Stimulated activated memory B cell treated with anti-CD40 and anti-IgM and Interleukin-4, amounts not matched to agents 10 μg/mL and 1 μg/mL and 100 μg/mL, for 72 hours (primary cell): ENCODE results near the gene RIC8A.
A peak's percentile ranks its signal among the peaks of the same experiment; 100 is the strongest.

ENCODE experiments used
- ATAC-seq: fragments of 150-1000 bp; cut with Tn5 transposase; 2 replicates; pipeline ENCODE4 v1.10.0; 2021
- H3K27ac Mint-ChIP-seq: one replicate; pipeline ENCODE4 v1.8.0; 2022; ENCODE audit warnings: mild to moderate bottlenecking, mixed read lengths
- H3K27me3 Mint-ChIP-seq: one replicate; pipeline ENCODE4 v1.8.0; 2022; ENCODE audit warnings: mixed read lengths
- H3K36me3 Mint-ChIP-seq: one replicate; pipeline ENCODE4 v1.8.0; 2022; ENCODE audit warnings: mixed read lengths
- H3K4me1 Mint-ChIP-seq: one replicate; pipeline ENCODE4 v1.8.0; 2022; ENCODE audit warnings: mixed read lengths
- H3K4me3 Mint-ChIP-seq: one replicate; pipeline ENCODE4 v1.8.0; 2022; ENCODE audit warnings: mild to moderate bottlenecking, moderate library complexity, mixed read lengths
- H3K9me3 Mint-ChIP-seq: one replicate; pipeline ENCODE4 v1.8.0; 2022; ENCODE audit warnings: mixed read lengths

RIC8A gene

GRCh38 chr11:200224-201003, 7.1 kb upstream of the RIC8A start:
- H3K36me3 Mint-ChIP-seq, result peaks cover 19% of the 10 kb centered on the region

GRCh38 chr11:201966-202365, 5.5 kb upstream of the RIC8A start:
- H3K27ac Mint-ChIP-seq, result no peak overlapping the region
- H3K36me3 Mint-ChIP-seq, result peaks cover 19% of the 10 kb centered on the region
- ATAC-seq, result no peak
- H3K4me3 Mint-ChIP-seq, result no peak overlapping the region
- no peaks in the 10 kb centered on the region for H3K27me3 Mint-ChIP-seq
- H3K9me3 Mint-ChIP-seq, result no peaks in the 10 kb centered on the region
- peaks cover 51% of the 10 kb centered on the region for H3K4me1 Mint-ChIP-seq

More at GRCh38 chr11:200224-201003, 7.1 kb upstream of the RIC8A start:
- no peak overlapping the region for H3K27ac Mint-ChIP-seq
- no peak overlapping the region for H3K4me3 Mint-ChIP-seq
- peaks cover 36% of the 10 kb centered on the region for H3K4me1 Mint-ChIP-seq
- no peak for ATAC-seq
- H3K27me3 Mint-ChIP-seq, result no peaks in the 10 kb centered on the region
- no peaks in the 10 kb centered on the region for H3K9me3 Mint-ChIP-seq

DNA sequence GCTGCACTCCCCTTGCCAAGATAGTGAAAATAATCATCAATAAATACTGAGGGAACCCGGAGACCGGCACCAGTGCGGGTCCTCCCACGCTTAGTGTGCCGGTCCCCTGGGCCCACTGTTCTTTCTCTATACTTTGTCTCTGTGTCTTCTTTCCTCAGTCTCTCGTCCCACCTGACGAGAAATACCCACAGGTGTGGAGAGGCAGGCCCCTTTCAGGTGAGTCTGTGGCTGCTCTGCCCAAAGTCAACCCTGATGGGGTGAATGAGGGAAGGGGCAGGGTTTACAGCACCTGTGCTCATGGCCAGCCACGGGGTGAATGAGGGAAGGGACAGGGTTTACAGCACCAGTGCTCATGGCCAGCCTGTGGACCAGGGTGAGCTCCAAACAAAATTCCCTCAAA, 5.0 kb upstream of the RIC8A start:
- no peaks in the 10 kb centered on the region for H3K9me3 Mint-ChIP-seq
- H3K36me3 Mint-ChIP-seq, result peaks cover 19% of the 10 kb centered on the region
- no peak overlapping the region for H3K4me3 Mint-ChIP-seq
- H3K4me1 Mint-ChIP-seq, result peaks cover 51% of the 10 kb centered on the region
- no peak overlapping the region for H3K27ac Mint-ChIP-seq
- ATAC-seq, result no peak
- no peaks in the 10 kb centered on the region for H3K27me3 Mint-ChIP-seq

DNA sequence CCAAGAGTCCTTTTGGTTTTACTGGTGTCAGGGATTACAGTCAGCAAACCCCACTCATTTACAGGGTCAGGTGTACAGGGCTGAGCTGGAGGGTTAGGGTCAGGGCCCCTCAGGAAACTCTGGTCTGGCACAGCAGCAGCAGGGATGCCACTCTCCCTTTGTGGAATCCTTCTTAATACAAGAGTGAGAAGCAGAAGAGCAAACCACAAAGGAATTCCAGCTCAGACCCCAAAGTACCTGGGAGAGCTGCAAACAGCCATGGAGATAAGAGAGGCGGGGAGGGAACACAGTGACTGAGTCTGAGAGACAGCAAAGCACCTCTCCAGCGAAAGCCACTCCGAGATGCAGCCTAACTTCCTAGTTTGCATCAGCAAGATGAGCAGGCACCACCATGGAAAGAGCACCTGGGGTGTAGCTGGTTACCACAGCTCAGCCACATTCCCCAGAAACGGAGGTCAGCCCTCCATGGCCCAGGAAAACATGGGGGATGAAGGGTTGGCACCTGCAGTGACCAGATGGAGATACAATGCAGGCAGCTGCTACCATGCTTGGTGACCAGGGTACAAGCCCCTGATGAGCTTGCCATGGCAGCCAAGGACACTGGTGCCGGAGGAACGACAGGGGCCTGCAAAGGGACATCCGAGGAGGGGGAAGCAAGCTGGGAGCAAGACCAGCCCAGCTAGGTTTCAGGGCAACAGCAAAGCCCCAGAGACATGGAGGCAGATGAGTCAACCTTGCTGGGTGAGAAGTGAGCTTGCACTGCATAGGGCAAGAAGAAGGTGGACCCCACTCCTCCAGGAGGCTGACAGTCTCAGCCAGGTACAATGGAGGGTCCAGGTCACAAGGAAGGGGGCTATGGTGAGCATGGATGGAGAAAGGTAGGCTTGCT, 4.2 kb upstream of the RIC8A start:
- peak overlapping the region; percentile 15 for H3K27ac Mint-ChIP-seq
- H3K4me1 Mint-ChIP-seq, result peaks cover 45% of the 10 kb centered on the region

GRCh38 chr11:203945-204586, 3.4 kb upstream of the RIC8A start:
- ATAC-seq, result no peak
- H3K4me3 Mint-ChIP-seq, result no peak overlapping the region
- H3K9me3 Mint-ChIP-seq, result no peaks in the 10 kb centered on the region
- no peaks in the 10 kb centered on the region for H3K27me3 Mint-ChIP-seq
- peaks cover 39% of the 10 kb centered on the region for H3K4me1 Mint-ChIP-seq
- H3K36me3 Mint-ChIP-seq, result peaks cover 25% of the 10 kb centered on the region
- peak overlapping the region; percentile 15 for H3K27ac Mint-ChIP-seq

More for the DNA sequence above, 4.2 kb upstream of the RIC8A start:
- Mint-ChIP-seq H3K9me3 (no peaks in the 10 kb centered on the region), H3K36me3 (peaks cover 19% of the 10 kb centered on the region), H3K27me3 (no peaks in the 10 kb centered on the region), H3K4me3 (no peak overlapping the region)
- no peak for ATAC-seq

- Mint-ChIP-seq H3K27me3 (no peaks in the 10 kb centered on the region), H3K4me3 (no peak overlapping the region), H3K27ac (no peak overlapping the region), H3K4me1 (peaks cover 43% of the 10 kb centered on the region), H3K36me3 (peaks cover 25% of the 10 kb centered on the region), H3K9me3 (no peaks in the 10 kb centered on the region)
- no peak for ATAC-seq
These were observed 2.9 kb upstream of the RIC8A start for GRCh38 chr11:204587-205109.

DNA sequence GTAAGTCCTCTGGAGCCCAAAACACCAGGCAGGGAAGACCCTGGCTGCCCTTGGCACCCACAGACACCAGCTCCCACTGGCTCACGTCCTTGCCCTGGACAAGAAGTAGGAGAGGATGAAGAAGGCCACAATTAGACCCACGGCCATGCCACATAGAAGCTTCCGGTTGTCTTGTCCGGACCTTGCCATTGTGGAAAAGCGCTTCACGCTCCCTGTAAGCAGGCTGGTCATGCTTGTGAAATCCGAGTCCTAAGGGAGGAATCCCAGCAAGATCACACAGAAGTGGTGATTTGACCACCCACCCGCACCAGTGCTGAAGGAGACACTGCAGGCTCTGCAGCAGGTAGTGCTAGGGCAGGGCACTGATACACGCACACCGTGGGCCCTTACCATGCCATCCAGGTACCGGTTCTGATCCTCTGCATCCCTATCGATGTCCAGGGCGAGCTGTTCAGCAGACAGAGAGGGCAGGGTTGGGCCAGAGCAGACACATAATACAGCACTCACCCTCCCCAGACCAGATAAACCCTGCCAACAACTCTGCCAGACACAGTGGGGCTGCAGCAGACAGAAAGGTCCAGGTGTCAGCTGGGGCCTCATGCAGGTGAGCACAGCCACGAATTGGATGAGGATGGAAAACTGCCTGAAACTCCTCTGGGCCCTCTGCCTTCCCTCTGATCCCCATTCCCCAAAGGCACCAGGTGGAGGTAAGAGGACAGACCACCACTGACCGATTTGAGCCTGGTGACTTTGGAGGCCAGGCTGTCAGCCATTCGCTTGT, 2.1 kb upstream of the RIC8A start:
- Mint-ChIP-seq H3K27ac (no peak overlapping the region), H3K4me1 (peaks cover 51% of the 10 kb centered on the region), H3K27me3 (no peaks in the 10 kb centered on the region), H3K4me3 (peak overlapping the region; percentile 87), H3K9me3 (no peaks in the 10 kb centered on the region), H3K36me3 (peaks cover 31% of the 10 kb centered on the region)
- no peak for ATAC-seq

- Mint-ChIP-seq H3K36me3 (peaks cover 29% of the 10 kb centered on the region), H3K4me1 (peaks cover 57% of the 10 kb centered on the region), H3K4me3 (peak overlapping the region; percentile 87), H3K9me3 (no peaks in the 10 kb centered on the region), H3K27ac (peak overlapping the region; percentile 93), H3K27me3 (no peaks in the 10 kb centered on the region)
- no peak for ATAC-seq
These were observed 1.5 kb upstream of the RIC8A start for GRCh38 chr11:206002-206384.

DNA sequence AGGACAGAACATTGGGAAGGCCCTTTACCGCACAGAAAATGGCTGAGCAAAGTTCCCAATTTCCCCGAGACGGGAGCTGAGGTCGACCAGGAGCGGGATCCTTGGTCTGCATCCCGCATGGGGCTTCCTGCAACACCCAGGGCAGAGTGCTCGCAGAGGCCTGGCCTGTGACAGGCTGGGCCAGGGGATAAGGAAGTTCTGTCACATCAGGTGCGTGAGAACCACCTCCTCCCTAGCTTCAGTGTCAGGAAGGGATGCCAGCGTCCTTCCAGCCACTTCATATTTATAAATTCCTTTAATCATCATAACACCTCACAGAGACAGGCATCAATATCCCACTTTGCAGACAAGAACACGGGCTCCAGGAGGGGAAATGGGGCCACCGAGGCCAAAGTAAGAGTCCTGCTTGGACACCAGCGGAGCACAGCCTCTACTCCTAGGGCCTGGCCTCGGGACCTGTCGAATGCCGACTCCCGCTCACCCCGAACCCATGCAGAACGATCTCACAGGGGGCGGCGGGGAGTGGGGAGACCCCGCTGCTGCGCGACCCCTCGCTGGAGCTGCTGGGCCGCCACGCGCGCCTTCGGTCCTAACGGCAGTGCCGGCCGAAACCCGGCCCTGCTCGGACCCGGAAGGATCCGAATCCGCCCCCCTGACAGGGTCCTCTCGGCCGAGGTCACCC, 841 bp upstream of the RIC8A start:
- Mint-ChIP-seq H3K4me3 (peak overlapping the region; percentile 87), H3K9me3 (no peaks in the 10 kb centered on the region), H3K27me3 (no peaks in the 10 kb centered on the region), H3K27ac (peak overlapping the region; percentile 93), H3K4me1 (peaks cover 58% of the 10 kb centered on the region), H3K36me3 (peaks cover 35% of the 10 kb centered on the region)
- ATAC-seq, result peak; percentile 0

DNA sequence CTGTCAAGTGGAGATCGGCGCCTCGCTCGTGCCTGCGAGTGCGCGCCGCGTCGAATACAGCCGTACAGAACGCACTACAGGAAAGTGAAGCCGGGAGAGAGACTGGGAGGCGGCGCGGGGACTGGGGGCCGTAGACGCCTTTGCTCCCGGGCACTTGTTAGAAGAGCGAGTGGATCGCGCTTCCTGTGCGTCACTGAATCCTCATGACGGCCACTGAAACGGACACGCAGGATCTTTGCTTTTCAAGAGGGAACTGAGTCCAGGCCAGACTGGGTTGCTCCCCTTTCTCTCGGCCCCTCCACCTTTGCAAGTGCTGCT, 314 bp downstream of the RIC8A start:
- H3K36me3 Mint-ChIP-seq, result peaks cover 35% of the 10 kb centered on the region
- peaks cover 49% of the 10 kb centered on the region for H3K4me1 Mint-ChIP-seq
- peak; percentile 25 for ATAC-seq
- H3K4me3 Mint-ChIP-seq, result peak overlapping the region; percentile 87
- H3K27ac Mint-ChIP-seq, result peak overlapping the region; percentile 93
- no peaks in the 10 kb centered on the region for H3K27me3 Mint-ChIP-seq
- no peaks in the 10 kb centered on the region for H3K9me3 Mint-ChIP-seq

GRCh38 chr11:208181-208916, 841 bp downstream of the RIC8A start:
- H3K4me3 Mint-ChIP-seq, result peak overlapping the region; percentile 87
- peaks cover 34% of the 10 kb centered on the region for H3K36me3 Mint-ChIP-seq
- H3K27ac Mint-ChIP-seq, result peak overlapping the region; percentile 93
- peak; percentile 78 for ATAC-seq
- H3K27me3 Mint-ChIP-seq, result no peaks in the 10 kb centered on the region
- H3K9me3 Mint-ChIP-seq, result no peaks in the 10 kb centered on the region
- peaks cover 44% of the 10 kb centered on the region for H3K4me1 Mint-ChIP-seq

GRCh38 chr11:208917-209260, 1.4 kb downstream of the RIC8A start:
- H3K9me3 Mint-ChIP-seq, result no peaks in the 10 kb centered on the region
- peak overlapping the region; percentile 87 for H3K4me3 Mint-ChIP-seq
- ATAC-seq, result peak; percentile 2
- peak overlapping the region; percentile 93 for H3K27ac Mint-ChIP-seq
- H3K36me3 Mint-ChIP-seq, result peaks cover 30% of the 10 kb centered on the region
- peaks cover 38% of the 10 kb centered on the region for H3K4me1 Mint-ChIP-seq
- H3K27me3 Mint-ChIP-seq, result no peaks in the 10 kb centered on the region

GRCh38 chr11:209275-210121, 2.0 kb downstream of the RIC8A start:
- Mint-ChIP-seq H3K36me3 (peaks cover 34% of the 10 kb centered on the region), H3K27me3 (no peaks in the 10 kb centered on the region), H3K4me3 (peak overlapping the region; percentile 87), H3K9me3 (no peaks in the 10 kb centered on the region), H3K4me1 (peaks cover 36% of the 10 kb centered on the region), H3K27ac (peak overlapping the region; percentile 93)
- no peak for ATAC-seq
